Sigmoid colon (tissue), 4 donors: ENCODE measurements around the gene SLC35F1.

Source experiments
- EP300 ChIP-seq, 4 donors: sonication (generic); formaldehyde crosslinking; IDR thresholded peaks; one replicate each; pipeline ENCODE4 v1.6.1; 2017; ENCODE audit warnings: antibody characterized with exemption in 4 of 4
- POLR2A ChIP-seq, 2 donors: fragments of 450-650 bp; IDR thresholded peaks; one replicate each; pipeline ENCODE4 v1.6.1; 2016; ENCODE audit warnings: antibody characterized with exemption in 2 of 2, mild to moderate bottlenecking in 2 of 2, moderate library complexity in 2 of 2
- POLR2AphosphoS5 ChIP-seq, 4 donors: sonication (generic); formaldehyde crosslinking; IDR thresholded peaks; one replicate each; pipeline ENCODE4 v1.6.1; 2017; ENCODE audit warnings: antibody characterized with exemption in 4 of 4
- TF ChIP-seq, protein P1 (sequence below), 4 experiments: fragments of 450-650 bp in 3 of 4; fragments of 200-600 bp in 1 of 4; IDR thresholded peaks; one replicate each; pipeline ENCODE4 v1.5.1; 2016 to 2019; ENCODE audit warnings: antibody characterized with exemption in 4 of 4, mild to moderate bottlenecking in 3 of 4, moderate library complexity in 2 of 4

DNA sequence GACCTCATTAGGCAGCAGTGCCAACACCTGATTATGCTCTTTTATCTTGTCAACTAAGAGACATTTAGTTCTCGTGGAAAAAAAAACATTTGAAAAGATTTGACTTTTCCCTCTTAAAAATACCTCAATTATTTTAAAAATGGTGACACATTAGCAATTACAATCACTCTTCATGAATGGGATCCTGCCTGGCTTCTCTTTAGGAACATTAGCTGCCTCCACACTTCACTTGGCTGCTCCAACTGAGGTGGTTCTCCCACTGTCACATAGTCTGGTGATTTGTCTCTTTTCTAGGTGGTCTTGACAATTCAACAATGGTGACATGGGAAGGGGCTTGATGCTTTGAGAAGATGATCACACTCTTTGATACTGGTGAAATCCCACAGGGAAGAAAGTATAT is 26.2 kb upstream of the SLC35F1 start:
- TF ChIP-seq POLR2A (IDR thresholded peaks at IDR 0.05) (no peak), POLR2AphosphoS5 (IDR thresholded peaks at IDR 0.05) (no peak), EP300 (IDR thresholded peaks at IDR 0.05) (no peak)
- TF ChIP-seq, protein P1, sequence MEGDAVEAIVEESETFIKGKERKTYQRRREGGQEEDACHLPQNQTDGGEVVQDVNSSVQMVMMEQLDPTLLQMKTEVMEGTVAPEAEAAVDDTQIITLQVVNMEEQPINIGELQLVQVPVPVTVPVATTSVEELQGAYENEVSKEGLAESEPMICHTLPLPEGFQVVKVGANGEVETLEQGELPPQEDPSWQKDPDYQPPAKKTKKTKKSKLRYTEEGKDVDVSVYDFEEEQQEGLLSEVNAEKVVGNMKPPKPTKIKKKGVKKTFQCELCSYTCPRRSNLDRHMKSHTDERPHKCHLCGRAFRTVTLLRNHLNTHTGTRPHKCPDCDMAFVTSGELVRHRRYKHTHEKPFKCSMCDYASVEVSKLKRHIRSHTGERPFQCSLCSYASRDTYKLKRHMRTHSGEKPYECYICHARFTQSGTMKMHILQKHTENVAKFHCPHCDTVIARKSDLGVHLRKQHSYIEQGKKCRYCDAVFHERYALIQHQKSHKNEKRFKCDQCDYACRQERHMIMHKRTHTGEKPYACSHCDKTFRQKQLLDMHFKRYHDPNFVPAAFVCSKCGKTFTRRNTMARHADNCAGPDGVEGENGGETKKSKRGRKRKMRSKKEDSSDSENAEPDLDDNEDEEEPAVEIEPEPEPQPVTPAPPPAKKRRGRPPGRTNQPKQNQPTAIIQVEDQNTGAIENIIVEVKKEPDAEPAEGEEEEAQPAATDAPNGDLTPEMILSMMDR (IDR thresholded peaks at IDR 0.05) = no peak
